Fibroblast of villous mesenchyme (primary cell): ENCODE data around the gene SLC7A10. TPM values are rescaled to one million over a fixed set of nuclear protein-coding genes. Genes with fewer than 3 reads are reported as not detected.
A peak's percentile ranks its signal among the peaks of the same experiment; 100 is the strongest.

ENCODE experiments used
- DNase-seq: peaks from one replicate; pipeline ENCODE4 v3.0.0-alpha.2; 2010; ENCODE audit warnings: low read depth
- H3K4me3 ChIP-seq: 2 replicates; pipeline ENCODE4 v1.5.1; 2011; ENCODE audit warnings: low read depth, mild to moderate bottlenecking, low read length
- CTCF ChIP-seq: IDR thresholded peaks from 2 replicates; pipeline ENCODE4 v1.5.1; 2012; ENCODE audit warnings: low read depth, mild to moderate bottlenecking, low read length; ENCODE audit not compliant: insufficient read depth
- total RNA-seq: library from RNA; depleted of rRNA; stranded (reverse); fragments of >200 nt; gene quantifications from 2 replicates; pipeline ENCODE4 v1.2.3, GENCODE V29; 2012

Gene SLC7A10
- total RNA-seq, 1 donor, result not detected

GRCh38 chr19:33234092-33234491 lies 8.4 kb upstream of the SLC7A10 start:
- TF ChIP-seq CTCF, result no peak
- no peak for DNase-seq
- H3K4me3 ChIP-seq, result no peak overlapping the region

GRCh38 chr19:33233056-33233873 lies 7.6 kb upstream of the SLC7A10 start:
- no peak overlapping the region for H3K4me3 ChIP-seq
- no peak for TF ChIP-seq CTCF
- DNase-seq, result no peak

- no peak for TF ChIP-seq CTCF
- DNase-seq, result no peak
- no peak overlapping the region for H3K4me3 ChIP-seq
Measured at GRCh38 chr19:33232656-33233055, 7.0 kb upstream of the SLC7A10 start.

GRCh38 chr19:33231511-33231910 lies 5.9 kb upstream of the SLC7A10 start:
- peak; percentile 91 for DNase-seq
- H3K4me3 ChIP-seq, result no peak overlapping the region
- TF ChIP-seq CTCF, result no peak

GRCh38 chr19:33229962-33230361 lies 4.3 kb upstream of the SLC7A10 start:
- no peak for DNase-seq
- H3K4me3 ChIP-seq, result no peak overlapping the region
- no peak for TF ChIP-seq CTCF

GRCh38 chr19:33227870-33228599 lies 2.4 kb upstream of the SLC7A10 start:
- TF ChIP-seq CTCF, result no peak
- no peak overlapping the region for H3K4me3 ChIP-seq
- DNase-seq, result no peak
